ENCODE measurements around the gene PLSCR4.

The PLSCR4 gene

GRCh38 chr3:146189519-146190173, 61.3 kb downstream of the PLSCR4 start:
- DNase-seq, result peak; percentile 39

GRCh38 chr3:146187334-146187950, 63.5 kb downstream of the PLSCR4 start:
- DNase-seq, result no peak

DNA sequence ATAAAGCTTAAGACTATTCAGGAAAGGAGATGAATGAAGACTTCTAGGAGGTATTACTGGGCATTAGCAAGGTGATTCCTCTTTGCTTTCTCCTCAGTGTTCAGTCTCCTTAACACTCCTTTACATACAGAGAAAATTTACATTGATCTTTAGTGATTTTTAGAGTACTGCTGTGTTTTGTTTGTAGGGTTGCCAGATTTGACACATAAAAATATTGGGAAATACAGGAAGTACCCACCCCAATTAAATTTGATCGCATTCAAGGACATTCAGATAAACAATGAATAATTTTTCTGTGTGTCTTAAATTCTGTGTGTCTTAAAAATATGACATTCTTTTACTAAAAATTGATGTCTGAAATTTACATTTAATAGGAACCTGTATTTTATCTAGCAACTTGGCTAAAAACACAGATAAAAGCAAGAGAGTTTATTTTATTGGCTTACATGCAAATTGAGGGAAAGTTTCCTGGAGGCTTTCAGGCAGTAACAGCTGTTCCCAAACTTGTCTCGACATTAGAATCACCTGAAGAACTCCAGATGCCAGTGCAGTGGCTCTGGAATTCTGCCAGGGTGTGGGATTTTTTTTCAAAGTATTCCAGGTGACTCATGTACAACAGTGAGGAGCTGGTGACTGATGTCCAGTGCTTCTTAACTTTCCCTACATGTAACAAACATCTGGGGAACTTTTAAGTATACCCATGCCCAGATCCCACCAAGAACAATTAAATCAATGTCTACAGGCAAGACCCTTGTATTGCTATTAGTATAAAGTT, 66.5 kb downstream of the PLSCR4 start:
- no peak for DNase-seq

GRCh38 chr3:146181216-146181615, 69.7 kb downstream of the PLSCR4 start:
- no peak for DNase-seq

GRCh38 chr3:146180376-146180775, 70.5 kb downstream of the PLSCR4 start:
- no peak for DNase-seq

- DNase-seq, result no peak
Measured at GRCh38 chr3:146178006-146178689, 72.8 kb downstream of the PLSCR4 start.

GRCh38 chr3:146177519-146177918, 73.4 kb downstream of the PLSCR4 start:
- no peak for DNase-seq

GRCh38 chr3:146177072-146177471, 73.8 kb downstream of the PLSCR4 start:
- DNase-seq, result no peak

- no peak for DNase-seq
Measured at GRCh38 chr3:146172586-146172985, 78.3 kb downstream of the PLSCR4 start.

DNA sequence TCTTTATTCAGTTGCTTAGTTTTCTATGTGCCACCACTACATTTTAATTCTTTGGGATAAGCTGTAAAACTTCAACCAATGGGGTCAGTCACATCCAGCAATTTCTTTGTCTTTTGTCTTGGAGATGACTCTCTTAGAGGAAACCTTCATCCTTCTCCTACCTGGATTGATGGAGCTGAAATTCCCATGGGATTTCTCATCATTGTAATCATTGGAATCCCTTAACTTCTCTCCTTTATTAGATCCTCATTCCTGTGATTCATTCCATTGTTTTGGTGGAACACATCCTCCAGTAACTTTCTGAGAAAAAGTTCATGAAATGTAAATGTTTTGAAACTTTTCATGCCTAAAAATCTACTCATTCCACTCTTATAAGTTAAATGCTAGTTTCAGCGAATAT, 80.3 kb downstream of the PLSCR4 start:
- DNase-seq, result no peak

GRCh38 chr3:146169891-146170290, 81.0 kb downstream of the PLSCR4 start:
- DNase-seq, result no peak

- no peak for DNase-seq
Measured at GRCh38 chr3:146166826-146167225, 84.1 kb downstream of the PLSCR4 start.

- no peak for DNase-seq
Measured at GRCh38 chr3:146166415-146166821, 84.5 kb downstream of the PLSCR4 start.

GRCh38 chr3:146165877-146166276, 85.0 kb downstream of the PLSCR4 start:
- no peak for DNase-seq

DNA sequence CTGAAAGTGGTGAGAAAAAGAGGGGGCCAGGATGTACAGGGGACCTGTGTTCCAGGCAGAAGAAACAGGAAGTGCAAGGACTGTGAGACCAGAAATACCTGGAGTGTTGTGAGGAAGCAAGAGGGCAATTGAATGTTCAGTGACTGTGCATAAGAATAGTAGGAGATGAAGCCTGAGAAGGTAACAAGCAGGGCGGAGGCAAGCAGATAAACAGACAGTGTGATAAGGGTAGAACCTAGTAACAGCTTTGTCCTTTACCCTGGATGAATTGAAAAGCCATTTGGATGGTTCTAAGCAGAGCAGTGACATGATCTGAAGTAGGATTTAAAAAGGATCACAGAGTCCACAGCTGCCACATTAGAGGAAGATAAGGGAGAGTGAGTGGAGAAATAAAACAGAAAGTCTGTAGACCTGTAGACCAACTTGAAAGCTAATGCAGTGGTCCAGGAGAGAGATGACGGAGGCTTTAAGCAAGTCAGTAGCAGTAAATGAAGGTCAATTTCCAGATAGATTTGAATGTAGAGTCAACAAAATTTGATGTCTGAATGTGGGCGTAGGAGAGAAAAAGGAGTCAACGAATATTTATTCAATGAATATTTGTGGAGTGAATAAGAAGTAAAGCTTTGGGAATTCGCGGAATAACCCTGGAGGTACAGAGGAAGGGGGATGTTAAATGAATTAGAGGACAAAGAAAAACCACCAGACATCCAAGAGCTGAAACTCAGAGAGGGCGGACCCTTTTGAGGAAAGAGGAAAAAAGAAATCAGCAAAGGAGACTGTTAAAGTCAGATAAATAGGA, 85.7 kb downstream of the PLSCR4 start:
- DNase-seq, result no peak

DNA sequence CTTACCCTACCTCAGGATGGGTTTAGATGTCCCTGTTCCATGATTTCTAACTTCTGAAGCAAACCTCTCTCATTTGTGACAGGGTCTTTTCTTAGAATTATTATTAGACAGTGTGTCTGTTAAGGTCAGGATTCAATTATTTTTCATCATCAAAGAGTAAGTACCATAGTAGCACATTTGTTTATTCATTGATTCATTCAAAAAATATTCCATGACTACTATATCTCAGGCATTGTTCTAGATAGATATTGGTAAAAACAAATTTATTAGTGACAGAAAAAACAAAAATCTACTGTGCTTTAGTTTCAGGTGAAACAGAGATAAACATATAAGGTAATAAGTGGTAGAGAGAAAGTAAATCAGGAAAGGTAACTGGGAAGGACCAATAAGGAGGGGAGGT, 86.4 kb downstream of the PLSCR4 start:
- DNase-seq, result no peak

DNA sequence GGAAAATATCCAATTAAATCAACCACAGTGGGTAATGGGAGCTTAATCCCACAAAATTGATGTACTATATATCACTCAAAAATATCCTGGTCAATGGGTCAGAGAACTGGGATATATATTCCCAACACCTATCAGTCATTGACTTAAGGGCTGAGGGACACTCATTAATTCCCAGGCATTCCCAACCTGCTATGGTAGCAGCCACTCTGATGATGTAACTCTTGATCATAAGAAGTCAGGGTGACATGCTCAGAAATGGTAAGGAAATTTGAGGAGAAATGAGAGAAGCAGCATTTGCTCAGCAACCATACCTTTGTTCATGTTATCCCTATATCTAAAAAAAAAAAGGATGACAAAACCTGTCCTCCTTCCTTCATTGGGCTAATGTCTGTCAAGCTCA, 86.8 kb downstream of the PLSCR4 start:
- DNase-seq, result no peak

DNA sequence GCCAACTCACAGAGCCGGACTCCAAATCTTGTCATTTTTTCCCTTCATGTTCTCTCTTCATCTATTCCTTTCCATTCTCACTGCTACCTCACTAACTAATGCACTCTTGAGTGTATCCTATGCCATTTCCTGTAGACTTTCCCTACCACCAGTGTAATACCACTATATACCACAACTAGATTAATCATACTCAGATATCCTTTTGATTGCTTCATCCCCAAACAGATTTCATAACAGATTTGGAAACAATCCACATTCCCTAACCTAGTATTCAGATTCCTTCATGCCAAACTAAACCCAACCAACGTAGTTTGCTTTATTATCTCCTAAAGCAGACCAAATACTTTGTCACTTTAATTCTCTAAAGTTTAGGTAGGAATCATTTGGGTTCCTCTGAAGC, 87.3 kb downstream of the PLSCR4 start:
- no peak for DNase-seq

GRCh38 chr3:146162561-146162960, 88.3 kb downstream of the PLSCR4 start:
- no peak for DNase-seq

GRCh38 chr3:146161663-146162002, 89.3 kb downstream of the PLSCR4 start:
- DNase-seq, result no peak

DNA sequence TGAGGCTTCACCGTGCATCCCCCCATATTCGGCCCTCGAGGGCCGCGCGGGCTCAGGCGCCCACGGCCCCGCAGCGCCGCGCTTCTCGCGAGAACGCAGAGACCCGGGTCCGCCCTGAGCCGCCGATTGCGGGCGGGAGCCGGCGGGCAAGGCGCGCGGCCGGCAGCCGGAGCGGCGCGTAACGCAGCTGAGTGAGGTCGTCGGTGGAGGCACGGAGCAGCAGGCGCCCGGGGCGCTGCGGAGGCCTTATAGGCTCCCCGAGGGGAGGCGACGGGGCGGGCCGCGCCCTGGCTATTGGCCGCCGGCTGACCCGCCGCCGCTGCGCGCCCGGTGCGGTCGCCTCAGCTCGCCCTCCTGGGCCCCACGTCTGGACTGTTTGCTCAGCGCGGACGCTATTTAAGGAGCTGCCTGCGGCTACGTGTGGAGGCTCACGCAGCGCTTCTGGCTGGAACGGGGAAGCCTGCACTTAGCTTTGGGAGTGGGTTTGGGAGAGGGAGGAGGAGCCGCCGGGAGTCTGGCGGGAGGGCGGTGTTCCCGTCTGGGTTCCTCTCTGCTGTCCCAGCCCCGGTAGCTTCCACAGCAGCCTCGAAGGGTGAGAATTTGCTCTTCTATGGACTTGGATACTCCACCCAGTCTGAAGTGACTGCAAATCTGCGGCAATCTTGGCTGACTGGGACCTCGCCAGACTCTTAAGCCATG, 89.8 kb downstream of the PLSCR4 start, which contains the start of gene PLOD2:
Gene PLOD2 (minus strand): TSS at position 221 of the 699 bp plus-strand sequence. CDS start 195 bp downstream, at position 26.
- no peak for DNase-seq

All from CD4-positive, alpha-beta T cell treated with Interleukin-4 for 4 hours (primary cell).